ENCODE measurements around the gene NSMF. TPM values are rescaled to one million over a fixed set of nuclear protein-coding genes. Genes with fewer than 3 reads are reported as not detected.

The NSMF gene
- total RNA-seq, 3 donors from 2014 or later (not counting 1 experiment from before 2014, with no cell fraction given) = 78.1 to 111 (median 87.8) TPM

DNA sequence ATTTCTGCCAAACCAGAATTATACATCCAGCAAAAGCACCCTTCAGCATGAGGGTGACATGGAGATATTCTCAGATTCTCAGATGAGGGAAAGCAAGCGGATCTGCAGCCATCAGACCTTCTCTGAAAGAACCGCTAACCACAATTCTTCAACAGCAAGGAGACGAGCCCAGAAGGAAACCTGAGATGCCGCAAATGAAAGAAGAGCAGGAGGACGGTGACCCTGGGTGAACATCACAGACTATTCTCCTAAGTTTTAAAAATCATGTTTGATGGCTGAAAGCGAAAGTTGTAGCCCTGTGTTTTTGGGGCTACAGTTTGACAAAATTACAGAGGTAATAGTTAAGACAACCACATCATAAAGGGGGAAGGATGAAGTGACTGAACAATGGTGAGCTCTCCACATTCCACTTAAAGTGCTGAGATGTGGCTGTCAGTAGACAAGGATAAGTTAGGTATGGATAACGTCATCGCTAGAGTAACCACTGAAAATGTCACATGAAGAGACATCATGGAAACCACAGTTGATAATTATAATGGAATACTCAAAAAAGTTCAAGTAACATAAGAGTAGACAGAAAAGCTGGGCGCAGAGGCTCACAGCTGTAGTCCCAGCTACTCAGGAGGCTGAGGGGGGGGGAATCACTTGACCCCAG, 31.5 kb upstream of the NSMF start:
- 77% methylated on average over 9 of the region's 9 CpGs for WGBS (ENCODE audit: insufficient coverage)
- Histone ChIP-seq H3K4me3 (ENCODE audit: low read length) (no peak overlapping the region), H3K4me1 (ENCODE audit: control insufficient read depth, insufficient read depth, low read length) (no peaks in the 10 kb centered on the region), H3K27ac (ENCODE audit: low read length) (no peak overlapping the region), H3K9me3 (ENCODE audit: control insufficient read depth, insufficient read depth, low read length) (no peaks in the 10 kb centered on the region), H3K36me3 (ENCODE audit: control insufficient read depth, insufficient read depth, low read length) (no peaks in the 10 kb centered on the region), H3K27me3 (ENCODE audit: control insufficient read depth, insufficient read depth, low read length) (no peaks in the 10 kb centered on the region)
- TF ChIP-seq, protein P1, sequence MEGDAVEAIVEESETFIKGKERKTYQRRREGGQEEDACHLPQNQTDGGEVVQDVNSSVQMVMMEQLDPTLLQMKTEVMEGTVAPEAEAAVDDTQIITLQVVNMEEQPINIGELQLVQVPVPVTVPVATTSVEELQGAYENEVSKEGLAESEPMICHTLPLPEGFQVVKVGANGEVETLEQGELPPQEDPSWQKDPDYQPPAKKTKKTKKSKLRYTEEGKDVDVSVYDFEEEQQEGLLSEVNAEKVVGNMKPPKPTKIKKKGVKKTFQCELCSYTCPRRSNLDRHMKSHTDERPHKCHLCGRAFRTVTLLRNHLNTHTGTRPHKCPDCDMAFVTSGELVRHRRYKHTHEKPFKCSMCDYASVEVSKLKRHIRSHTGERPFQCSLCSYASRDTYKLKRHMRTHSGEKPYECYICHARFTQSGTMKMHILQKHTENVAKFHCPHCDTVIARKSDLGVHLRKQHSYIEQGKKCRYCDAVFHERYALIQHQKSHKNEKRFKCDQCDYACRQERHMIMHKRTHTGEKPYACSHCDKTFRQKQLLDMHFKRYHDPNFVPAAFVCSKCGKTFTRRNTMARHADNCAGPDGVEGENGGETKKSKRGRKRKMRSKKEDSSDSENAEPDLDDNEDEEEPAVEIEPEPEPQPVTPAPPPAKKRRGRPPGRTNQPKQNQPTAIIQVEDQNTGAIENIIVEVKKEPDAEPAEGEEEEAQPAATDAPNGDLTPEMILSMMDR (IDR thresholded peaks at IDR 0.05) = no peak
- Mint-ChIP-seq H3K27me3 (ENCODE audit: low read depth in 2 of 2) (no peaks in the 10 kb centered on the region), H3K27ac (no peak overlapping the region), H3K4me3 (no peak overlapping the region), H3K36me3 (no peaks in the 10 kb centered on the region), H3K9me3 (no peaks in the 10 kb centered on the region), H3K4me1 (peaks cover 0 to 22% of the 10 kb centered on the region in 2 donors)
- intact Hi-C loops (cut with micrococcal nuclease) = no loop called here
- no peak for ATAC-seq
- no peak for DNase-seq

DNA sequence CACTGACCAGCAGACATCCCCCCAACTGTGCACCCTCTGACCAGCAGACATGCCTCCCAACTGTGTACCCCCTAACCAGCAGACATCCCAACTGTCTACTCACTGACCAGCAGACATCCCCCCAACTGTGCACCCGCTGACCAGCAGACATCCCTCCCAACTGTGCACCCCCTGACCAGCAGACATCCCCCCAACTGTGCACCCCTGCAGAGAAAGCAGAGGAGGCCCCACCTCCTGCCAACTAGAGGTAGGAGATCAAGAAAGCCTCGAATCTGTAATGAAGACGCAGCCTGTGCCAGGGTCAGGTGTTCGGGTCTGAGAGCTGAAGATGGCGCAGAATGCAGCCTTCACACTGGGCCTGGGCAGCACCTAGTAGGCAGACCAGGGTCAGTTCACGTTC, 29.8 kb upstream of the NSMF start:
- Histone ChIP-seq H3K9me3 (ENCODE audit: control insufficient read depth, insufficient read depth, low read length) (no peaks in the 10 kb centered on the region), H3K36me3 (ENCODE audit: control insufficient read depth, insufficient read depth, low read length) (no peaks in the 10 kb centered on the region), H3K27ac (ENCODE audit: low read length) (no peak overlapping the region), H3K4me3 (ENCODE audit: low read length) (no peak overlapping the region), H3K4me1 (ENCODE audit: control insufficient read depth, insufficient read depth, low read length) (no peaks in the 10 kb centered on the region), H3K27me3 (ENCODE audit: control insufficient read depth, insufficient read depth, low read length) (no peaks in the 10 kb centered on the region)
- 94% methylated on average over 6 of the region's 6 CpGs for WGBS (ENCODE audit: insufficient coverage)
- Mint-ChIP-seq H3K9me3 (no peaks in the 10 kb centered on the region), H3K27me3 (ENCODE audit: low read depth in 2 of 2) (no peaks in the 10 kb centered on the region), H3K36me3 (no peaks in the 10 kb centered on the region), H3K4me1 (peaks cover 0 to 12% of the 10 kb centered on the region in 2 donors), H3K4me3 (no peak overlapping the region), H3K27ac (no peak overlapping the region)
- ATAC-seq = no peak
- TF ChIP-seq, protein P1 (IDR thresholded peaks at IDR 0.05) = no peak
- DNase-seq = no peak
- intact Hi-C loops (cut with micrococcal nuclease) = no loop called here

DNA sequence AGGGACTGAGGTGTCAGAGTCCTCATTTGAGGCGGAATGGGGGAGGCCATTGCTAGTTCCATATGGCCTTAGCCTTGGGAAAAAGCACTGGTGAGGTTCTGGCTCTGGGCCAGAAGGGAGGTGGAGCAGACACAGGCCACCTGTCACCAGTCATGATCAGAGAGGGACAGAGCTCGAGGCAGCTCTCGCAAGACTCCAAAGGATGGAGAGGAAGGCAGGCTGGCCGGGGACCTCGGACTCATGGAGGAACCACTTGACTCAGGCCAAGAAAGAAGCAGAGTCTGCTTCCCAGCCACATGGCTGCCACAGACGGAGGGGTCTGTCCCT, 29.2 kb upstream of the NSMF start:
- intact Hi-C loops (cut with micrococcal nuclease) = no loop called here
- no peak overlapping the region for H3K27ac Mint-ChIP-seq
- no peak overlapping the region for H3K4me3 Mint-ChIP-seq

More for the DNA sequence above, 29.2 kb upstream of the NSMF start:
- no peaks in the 10 kb centered on the region for H3K27me3 Mint-ChIP-seq (ENCODE audit: low read depth in 2 of 2)
- Histone ChIP-seq H3K4me3 (ENCODE audit: low read length) (no peak overlapping the region), H3K36me3 (ENCODE audit: control insufficient read depth, insufficient read depth, low read length) (no peaks in the 10 kb centered on the region), H3K9me3 (ENCODE audit: control insufficient read depth, insufficient read depth, low read length) (no peaks in the 10 kb centered on the region), H3K27me3 (ENCODE audit: control insufficient read depth, insufficient read depth, low read length) (no peaks in the 10 kb centered on the region), H3K4me1 (ENCODE audit: control insufficient read depth, insufficient read depth, low read length) (no peaks in the 10 kb centered on the region), H3K27ac (ENCODE audit: low read length) (no peak overlapping the region)
- TF ChIP-seq, protein P1 (IDR thresholded peaks at IDR 0.05) = no peak
- H3K4me1 Mint-ChIP-seq = peaks cover 0 to 11% of the 10 kb centered on the region in 2 donors
- H3K36me3 Mint-ChIP-seq = no peaks in the 10 kb centered on the region
- DNase-seq (no peak), ATAC-seq (no peak)
- no peaks in the 10 kb centered on the region for H3K9me3 Mint-ChIP-seq
- 90% methylated on average over 6 of the region's 6 CpGs for WGBS (ENCODE audit: insufficient coverage)
